Tibial nerve (tissue), 4 donors: Measurements from ENCODE around the gene WHAMM. TPM values are rescaled to one million over a fixed set of nuclear protein-coding genes. Genes with fewer than 3 reads are reported as not detected.
A peak's percentile ranks its signal among the peaks of the same experiment; 100 is the strongest.

Experiments
- DNase-seq, 2 donors: peaks; one replicate each; pipeline ENCODE4 v3.0.0-alpha.2; 2019; ENCODE audit warnings: low spot score in 2 of 2
- H3K27ac ChIP-seq, 4 donors: fragments of 200-600 bp; sonication (generic) in 3 of 4; one replicate each; pipeline ENCODE4 v1.5.1; 2017 to 2019; ENCODE audit warnings: mild to moderate bottlenecking in 1 of 4
- H3K27me3 ChIP-seq, 2 donors: fragments of 200-600 bp; sonication (generic) in 1 of 2; one replicate each; pipeline versions ENCODE4 v1.5.1 to v1.6.0; 2017 to 2019
- H3K36me3 ChIP-seq, 3 donors: fragments of 200-600 bp; sonication (generic); one replicate each; pipeline ENCODE4 v1.5.1; 2018 to 2019
- H3K4me1 ChIP-seq, 4 donors: fragments of 200-600 bp; sonication (generic) in 3 of 4; one replicate each; pipeline ENCODE4 v1.5.1; 2017 to 2019
- H3K4me3 ChIP-seq, 4 donors: fragments of 200-600 bp; sonication (generic) in 3 of 4; one replicate each; pipeline ENCODE4 v1.5.1; 2017 to 2019; ENCODE audit warnings: mild to moderate bottlenecking in 1 of 4, moderate library complexity in 1 of 4
- H3K9me3 ChIP-seq, 4 donors: fragments of 200-600 bp; sonication (generic) in 3 of 4; one replicate each; pipeline ENCODE4 v1.5.1; 2017 to 2019
- CTCF ChIP-seq, 5 experiments: fragments of 200-600 bp in 3 of 5; fragments of 450-650 bp in 2 of 5; sonication (generic) in 3 of 5; IDR thresholded peaks; one replicate each; pipeline ENCODE4 v1.5.1; 2016 to 2019; ENCODE audit warnings: antibody characterized with exemption in 5 of 5, mild to moderate bottlenecking in 3 of 5, moderate library complexity in 2 of 5
- EP300 ChIP-seq, 2 donors: sonication (generic); formaldehyde crosslinking; IDR thresholded peaks; one replicate each; pipeline ENCODE4 v1.6.1; 2017; ENCODE audit warnings: antibody characterized with exemption in 2 of 2, mild to moderate bottlenecking in 1 of 2
- POLR2A ChIP-seq, 2 donors: fragments of 450-650 bp; IDR thresholded peaks; one replicate each; pipeline ENCODE4 v1.6.1; 2017; ENCODE audit warnings: antibody characterized with exemption in 2 of 2, mild to moderate bottlenecking in 2 of 2, moderate library complexity in 2 of 2
- WGBS, 2 donors: methylation state at CpG; one replicate each; pipeline ENCODE4 v1.1.5; 2018; 5-methylcytosine and 5-hydroxymethylcytosine counted together
- total RNA-seq, 4 donors: library from RNA; depleted of rRNA; stranded (reverse); fragments of >200 nt; gene quantifications; one replicate each; pipeline ENCODE4 v1.1.0, GENCODE V29; 2016

WHAMM gene
- total RNA-seq, 4 donors from 2014 or later: 11.8 to 17.4 (median 13.0) TPM

DNA sequence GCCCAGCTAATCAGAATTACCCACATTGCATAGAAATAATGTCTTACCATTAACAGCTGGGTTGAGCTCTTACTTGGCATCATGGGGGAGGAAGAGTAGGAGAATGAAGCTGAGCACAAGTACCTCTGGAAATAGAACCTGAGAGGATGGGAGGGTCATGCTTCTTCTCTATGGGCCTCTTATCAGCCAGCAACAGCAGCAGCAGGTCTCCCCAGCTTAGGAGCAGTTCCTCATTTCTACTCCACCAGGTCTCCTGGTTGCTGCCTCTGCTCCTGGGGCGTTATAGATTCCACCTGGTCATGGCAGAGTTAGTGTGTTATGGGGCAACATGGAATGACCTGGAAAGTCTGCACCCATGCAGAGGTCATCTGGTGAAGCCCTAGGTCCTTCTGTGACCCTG lies 6.9 kb upstream of the WHAMM start:
- H3K27ac ChIP-seq: no peak overlapping the region
- H3K4me1 ChIP-seq: no peaks in the 10 kb centered on the region
- no peak for DNase-seq
- 50 to 73% methylated on average over 1 of the region's 1 CpG for WGBS, 2 donors
- H3K9me3 ChIP-seq: no peaks in the 10 kb centered on the region
- no peak for TF ChIP-seq POLR2A (IDR thresholded peaks at IDR 0.05)
- no peak for TF ChIP-seq EP300 (IDR thresholded peaks at IDR 0.05)
- no peak for TF ChIP-seq CTCF (IDR thresholded peaks at IDR 0.05)
- no peaks in the 10 kb centered on the region for H3K27me3 ChIP-seq
- H3K4me3 ChIP-seq: no peak overlapping the region
- H3K36me3 ChIP-seq: peaks cover 0 to 15% (median 0%) of the 10 kb centered on the region in 3 donors

- Histone ChIP-seq H3K4me3 (no peak overlapping the region), H3K4me1 (peaks cover 0 to 7% (median 0%) of the 10 kb centered on the region in 4 donors), H3K27ac (no peak overlapping the region), H3K9me3 (no peaks in the 10 kb centered on the region), H3K36me3 (peaks cover 0 to 15% (median 0%) of the 10 kb centered on the region in 3 donors), H3K27me3 (no peaks in the 10 kb centered on the region)
- 79 to 87% methylated on average over 2 of the region's 2 CpGs for WGBS, 2 donors
- no peak for DNase-seq
- no peak for TF ChIP-seq POLR2A (IDR thresholded peaks at IDR 0.05)
- no peak for TF ChIP-seq CTCF (IDR thresholded peaks at IDR 0.05)
- no peak for TF ChIP-seq EP300 (IDR thresholded peaks at IDR 0.05)
These were observed 5.4 kb upstream of the WHAMM start for GRCh38 chr15:82803793-82804574.

DNA sequence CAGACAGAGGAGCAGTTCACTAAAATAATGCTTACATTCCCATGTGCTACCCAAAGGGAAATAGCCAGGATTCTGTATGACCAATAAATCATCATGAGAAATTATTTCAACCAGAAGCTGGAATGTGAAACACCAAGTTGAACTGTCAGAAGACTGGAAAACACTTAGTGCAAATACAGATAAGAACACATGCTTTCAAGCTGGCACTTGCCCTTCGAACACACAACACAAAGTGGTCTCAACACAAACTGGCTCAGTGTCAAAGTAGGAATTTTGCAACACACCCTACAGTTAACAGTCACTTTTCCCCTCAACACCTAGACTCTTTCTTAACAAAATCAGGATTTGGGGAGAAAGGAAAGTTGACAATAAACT lies 4.9 kb upstream of the WHAMM start:
- Histone ChIP-seq H3K9me3 (no peaks in the 10 kb centered on the region), H3K27ac (no peak overlapping the region), H3K4me1 (peaks cover 0 to 9% (median 0%) of the 10 kb centered on the region in 4 donors), H3K27me3 (no peaks in the 10 kb centered on the region), H3K36me3 (peaks cover 0 to 15% (median 0%) of the 10 kb centered on the region in 3 donors), H3K4me3 (no peak overlapping the region)
- WGBS, 2 donors: 70 to 79% methylated on average over 1 of the region's 1 CpG
- no peak for DNase-seq
- no peak for TF ChIP-seq POLR2A (IDR thresholded peaks at IDR 0.05)
- no peak for TF ChIP-seq CTCF (IDR thresholded peaks at IDR 0.05)

GRCh38 chr15:82805994-82806406 lies 3.4 kb upstream of the WHAMM start, which contains the start of gene FSD2:
FSD2 (minus strand) TSS chr15:82806069; CDS start chr15:82787390, 18,679 bp downstream.
- Histone ChIP-seq H3K4me1 (peaks cover 0 to 12% (median 0%) of the 10 kb centered on the region in 4 donors), H3K4me3 (no peak within 1 kb of the TSS), H3K27ac (no peak within 1 kb of the TSS), H3K27me3 (no peaks in the 10 kb centered on the region), H3K36me3 (peaks cover 0 to 15% (median 0%) of the 10 kb centered on the region in 3 donors), H3K9me3 (no peaks in the 10 kb centered on the region)
- no peak for DNase-seq
- WGBS, 2 donors: 48 to 52% methylated on average over 2 of the region's 2 CpGs
- TF ChIP-seq CTCF (IDR thresholded peaks at IDR 0.05) (no peak), EP300 (IDR thresholded peaks at IDR 0.05) (no peak)

GRCh38 chr15:82807920-82808633 lies 1.4 kb upstream of the WHAMM start:
- Histone ChIP-seq H3K36me3 (peaks cover 0 to 2% (median 0%) of the 10 kb centered on the region in 3 donors), H3K4me3 (no peak overlapping the region), H3K4me1 (peaks cover 0 to 33% (median 16%) of the 10 kb centered on the region in 4 donors), H3K27ac (peak overlapping the region in 1 of 4 donors; percentile 100), H3K27me3 (no peaks in the 10 kb centered on the region), H3K9me3 (no peaks in the 10 kb centered on the region)
- WGBS, 2 donors: 87 to 91% methylated on average over 11 of the region's 11 CpGs
- DNase-seq: no peak
- TF ChIP-seq POLR2A (IDR thresholded peaks at IDR 0.05) (no peak), CTCF (IDR thresholded peaks at IDR 0.05) (no peak), EP300 (IDR thresholded peaks at IDR 0.05) (no peak)
